Esophagus squamous epithelium (tissue), 5 donors: ENCODE data around the gene SLC25A22. TPM values are rescaled to one million over a fixed set of nuclear protein-coding genes. Genes with fewer than 3 reads are reported as not detected.
A peak's percentile ranks its signal among the peaks of the same experiment; 100 is the strongest.

Experiments
- DNase-seq: peaks from one replicate; lab custom pipeline; 2025; lab: John Stamatoyannopoulos, UW
- H3K27ac ChIP-seq, 4 donors: fragments of 200-600 bp; sonication (generic); one replicate each; pipeline ENCODE4 v1.5.1; 2016 to 2019; ENCODE audit warnings: mild to moderate bottlenecking in 1 of 4
- H3K27me3 ChIP-seq, 4 donors: fragments of 200-600 bp; sonication (generic); 1 replicate in 3 of 4; 2 replicates in 1 of 4; pipeline versions ENCODE4 v1.5.1 to v1.6.0; 2017 to 2021; ENCODE audit warnings: antibody characterized with exemption in 1 of 4
- H3K36me3 ChIP-seq, 3 donors: fragments of 200-600 bp; sonication (generic); one replicate each; pipeline ENCODE4 v1.5.1; 2016 to 2019
- H3K4me1 ChIP-seq, 3 donors: fragments of 200-600 bp; sonication (generic); one replicate each; pipeline ENCODE4 v1.5.1; 2017 to 2019
- H3K4me3 ChIP-seq, 4 donors: fragments of 200-600 bp; sonication (generic); 1 replicate in 3 of 4; 2 replicates in 1 of 4; pipeline ENCODE4 v1.5.1; 2016 to 2019; ENCODE audit warnings: mild to moderate bottlenecking in 2 of 4, moderate library complexity in 1 of 4
- H3K9me3 ChIP-seq, 3 donors: fragments of 200-600 bp; sonication (generic); one replicate each; pipeline ENCODE4 v1.5.1; 2016 to 2019
- POLR2A ChIP-seq, 4 donors: fragments of 450-650 bp; IDR thresholded peaks; one replicate each; pipeline ENCODE4 v1.6.1; 2017; ENCODE audit warnings: antibody characterized with exemption in 4 of 4, mild to moderate bottlenecking in 4 of 4, moderate library complexity in 3 of 4
- WGBS, 2 donors: methylation state at CpG; one replicate each; pipeline ENCODE4 v1.1.5; 2018; 5-methylcytosine and 5-hydroxymethylcytosine counted together
- intact Hi-C: fragments of 100-400 bp; cut with DNase I; formaldehyde crosslinking; loops from one replicate; pipeline ENCODE4 v1.15.0; 2022
- total RNA-seq, 4 donors: library from RNA; depleted of rRNA; stranded (reverse); fragments of >200 nt; gene quantifications; one replicate each; pipeline ENCODE4 v1.1.0, GENCODE V29; 2016
- TF ChIP-seq, protein P1 (sequence below), 6 experiments: fragments of 450-650 bp in 4 of 6; fragments of 200-600 bp in 2 of 6; sonication (generic) in 2 of 6; IDR thresholded peaks; one replicate each; pipeline ENCODE4 v1.5.1; 2016 to 2019; ENCODE audit warnings: antibody characterized with exemption in 6 of 6, mild to moderate bottlenecking in 4 of 6, moderate library complexity in 4 of 6
- donor health status: DM: yes; HTN: yes; CAD: no.

Gene SLC25A22
- total RNA-seq, 4 donors from 2014 or later: 4.0 to 14.7 (median 9.8) TPM

- H3K4me3 ChIP-seq: peak overlapping the region; percentile 65 to 87 (median 82)
- no peak for DNase-seq
- WGBS, 2 donors: 47 to 56% methylated on average over 13 to 16 of the region's 38 CpGs
Measured at GRCh38 chr11:794766-795633, 3.1 kb downstream of the SLC25A22 start.

GRCh38 chr11:794013-794765 is 3.9 kb downstream of the SLC25A22 start:
- Histone ChIP-seq H3K9me3 (no peaks in the 10 kb centered on the region), H3K27ac (no peak overlapping the region), H3K36me3 (peaks cover 4 to 35% (median 4%) of the 10 kb centered on the region in 3 donors), H3K4me3 (no peak overlapping the region), H3K27me3 (peaks cover 0 to 14% (median 2%) of the 10 kb centered on the region in 4 donors), H3K4me1 (peaks cover 29 to 58% (median 39%) of the 10 kb centered on the region in 3 donors)
- WGBS, 2 donors: 60 to 93% methylated on average over 1 to 2 of the region's 31 CpGs
- no peak for DNase-seq
- TF ChIP-seq, protein P1, sequence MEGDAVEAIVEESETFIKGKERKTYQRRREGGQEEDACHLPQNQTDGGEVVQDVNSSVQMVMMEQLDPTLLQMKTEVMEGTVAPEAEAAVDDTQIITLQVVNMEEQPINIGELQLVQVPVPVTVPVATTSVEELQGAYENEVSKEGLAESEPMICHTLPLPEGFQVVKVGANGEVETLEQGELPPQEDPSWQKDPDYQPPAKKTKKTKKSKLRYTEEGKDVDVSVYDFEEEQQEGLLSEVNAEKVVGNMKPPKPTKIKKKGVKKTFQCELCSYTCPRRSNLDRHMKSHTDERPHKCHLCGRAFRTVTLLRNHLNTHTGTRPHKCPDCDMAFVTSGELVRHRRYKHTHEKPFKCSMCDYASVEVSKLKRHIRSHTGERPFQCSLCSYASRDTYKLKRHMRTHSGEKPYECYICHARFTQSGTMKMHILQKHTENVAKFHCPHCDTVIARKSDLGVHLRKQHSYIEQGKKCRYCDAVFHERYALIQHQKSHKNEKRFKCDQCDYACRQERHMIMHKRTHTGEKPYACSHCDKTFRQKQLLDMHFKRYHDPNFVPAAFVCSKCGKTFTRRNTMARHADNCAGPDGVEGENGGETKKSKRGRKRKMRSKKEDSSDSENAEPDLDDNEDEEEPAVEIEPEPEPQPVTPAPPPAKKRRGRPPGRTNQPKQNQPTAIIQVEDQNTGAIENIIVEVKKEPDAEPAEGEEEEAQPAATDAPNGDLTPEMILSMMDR (IDR thresholded peaks at IDR 0.05): no peak
- no peak for TF ChIP-seq POLR2A (IDR thresholded peaks at IDR 0.05)
- intact Hi-C loops: no loop called here

More at GRCh38 chr11:794766-795633, 3.1 kb downstream of the SLC25A22 start:
- peak overlapping the region; percentile 81 to 94 (median 90) for H3K27ac ChIP-seq
- H3K27me3 ChIP-seq: peaks cover 0 to 5% (median 0%) of the 10 kb centered on the region in 4 donors
- intact Hi-C loops: no loop called here
- no peak for TF ChIP-seq POLR2A (IDR thresholded peaks at IDR 0.05)
- TF ChIP-seq, protein P1 (IDR thresholded peaks at IDR 0.05): no peak
- peaks cover 4 to 43% (median 4%) of the 10 kb centered on the region in 3 donors for H3K36me3 ChIP-seq
- H3K4me1 ChIP-seq: peaks cover 29 to 50% (median 39%) of the 10 kb centered on the region in 3 donors
- no peaks in the 10 kb centered on the region for H3K9me3 ChIP-seq

- intact Hi-C loops: no loop called here
- peaks cover 28 to 57% (median 37%) of the 10 kb centered on the region in 3 donors for H3K4me1 ChIP-seq
- DNase-seq: no peak
- no peaks in the 10 kb centered on the region for H3K9me3 ChIP-seq
- no peak overlapping the region for H3K27ac ChIP-seq
- 97 to 100% methylated on average over 2 to 6 of the region's 7 CpGs for WGBS, 2 donors
- H3K36me3 ChIP-seq: peaks cover 4 to 30% (median 4%) of the 10 kb centered on the region in 3 donors
- H3K27me3 ChIP-seq: peaks cover 0 to 20% (median 3%) of the 10 kb centered on the region in 4 donors
- TF ChIP-seq POLR2A (IDR thresholded peaks at IDR 0.05): no peak
- TF ChIP-seq, protein P1 (IDR thresholded peaks at IDR 0.05): no peak
- no peak overlapping the region for H3K4me3 ChIP-seq
Measured at GRCh38 chr11:793556-793955, 4.5 kb downstream of the SLC25A22 start.

- Histone ChIP-seq H3K36me3 (peaks cover 4 to 30% (median 4%) of the 10 kb centered on the region in 3 donors), H3K4me3 (no peak overlapping the region), H3K4me1 (peaks cover 24 to 55% (median 33%) of the 10 kb centered on the region in 3 donors), H3K27ac (no peak overlapping the region), H3K9me3 (no peaks in the 10 kb centered on the region), H3K27me3 (peaks cover 0 to 27% (median 3%) of the 10 kb centered on the region in 4 donors)
- WGBS, 2 donors: 98% methylated on average over 4 of the region's 13 CpGs; no CpG with 5 or more reads in 1 of the 2 donors
- no peak for TF ChIP-seq POLR2A (IDR thresholded peaks at IDR 0.05)
- TF ChIP-seq, protein P1 (IDR thresholded peaks at IDR 0.05): no peak
- intact Hi-C loops: no loop called here
- DNase-seq: no peak
Measured at GRCh38 chr11:792873-793272, 5.2 kb downstream of the SLC25A22 start.
